HG03064 (cell line): ENCODE data around the gene GRID1.
"Not testable (repeated sequence)": the region's sequence is repeated elsewhere in the genome, so short reads cannot be mapped to it uniquely, and the experiment has no call there.

Experiments used
- ATAC-seq: cut with Tn5 transposase; IDR thresholded peaks from one replicate; pipeline ENCODE4 v1.9.1; 2021; ENCODE audit warnings: low read depth; ENCODE audit not compliant: unreplicated experiment

The GRID1 gene

GRCh38 chr10:85993840-85994507, 372.6 kb downstream of the GRID1 start:
- ATAC-seq = no peak

- no peak for ATAC-seq
Measured at GRCh38 chr10:85993140-85993539, 373.5 kb downstream of the GRID1 start.

- ATAC-seq = no peak
Measured at GRCh38 chr10:85992324-85992723, 374.3 kb downstream of the GRID1 start.

- ATAC-seq = no peak
Measured at GRCh38 chr10:85986777-85987176, 379.8 kb downstream of the GRID1 start.

- no peak for ATAC-seq
Measured at GRCh38 chr10:85983051-85983450, 383.5 kb downstream of the GRID1 start.

- no peak for ATAC-seq
Measured at GRCh38 chr10:85979598-85979997, 387.0 kb downstream of the GRID1 start.

- ATAC-seq = no peak
Measured at GRCh38 chr10:85978566-85979358, 387.8 kb downstream of the GRID1 start.

GRCh38 chr10:85977642-85978041, 389.0 kb downstream of the GRID1 start:
- no peak for ATAC-seq

- ATAC-seq = no peak
Measured at GRCh38 chr10:85976267-85976793, 390.3 kb downstream of the GRID1 start.

- ATAC-seq = no peak
Measured at GRCh38 chr10:85971494-85971893, 395.1 kb downstream of the GRID1 start.

GRCh38 chr10:85967594-85967993, 399.0 kb downstream of the GRID1 start:
- ATAC-seq = no peak

GRCh38 chr10:85961479-85962067, 405.0 kb downstream of the GRID1 start:
- no peak for ATAC-seq

- ATAC-seq = no peak
Measured at GRCh38 chr10:85961073-85961472, 405.5 kb downstream of the GRID1 start.

- ATAC-seq = no peak
Measured at GRCh38 chr10:85959239-85959638, 407.4 kb downstream of the GRID1 start.

GRCh38 chr10:85950921-85951320, 415.7 kb downstream of the GRID1 start:
- ATAC-seq = no peak

GRCh38 chr10:85946713-85947326, 419.8 kb downstream of the GRID1 start:
- ATAC-seq = peak; percentile 94

GRCh38 chr10:85936161-85936560, 430.4 kb downstream of the GRID1 start:
- no peak for ATAC-seq

- ATAC-seq = no peak
Measured at GRCh38 chr10:85934586-85934985, 432.0 kb downstream of the GRID1 start.

GRCh38 chr10:85929993-85930392, 436.6 kb downstream of the GRID1 start:
- not testable (repeated sequence) for ATAC-seq

GRCh38 chr10:85927952-85928665, 438.5 kb downstream of the GRID1 start:
- ATAC-seq = no peak
